KG1 (cell line): ENCODE results near the gene PPM1H.

Source experiments
- DNase-seq: peaks from one replicate; lab custom pipeline; 2025; lab: John Stamatoyannopoulos, UW

PPM1H gene

GRCh38 chr12:62603061-62603810, 331.7 kb downstream of the PPM1H start:
- peak; percentile 32 for DNase-seq

GRCh38 chr12:62602255-62603060, 332.5 kb downstream of the PPM1H start:
- peak; percentile 42 for DNase-seq

- peak; percentile 5 for DNase-seq
Measured at GRCh38 chr12:62601765-62602164, 333.2 kb downstream of the PPM1H start.

GRCh38 chr12:62599854-62600437, 335.0 kb downstream of the PPM1H start:
- DNase-seq, result no peak

GRCh38 chr12:62598846-62599245, 336.1 kb downstream of the PPM1H start:
- no peak for DNase-seq

- DNase-seq, result no peak
Measured at GRCh38 chr12:62597253-62597652, 337.7 kb downstream of the PPM1H start.
